CD4-positive, alpha-beta T cell treated with Interleukin-12 subunit alpha and Interleukin-12 subunit beta, for 1 hour (primary cell): ENCODE data around the gene ATG16L2.
A peak's percentile ranks its signal among the peaks of the same experiment; 100 is the strongest.

Source experiments
- DNase-seq: peaks from one replicate; pipeline ENCODE4 v3.0.0-alpha.2; 2020

Gene ATG16L2

GRCh38 chr11:72814286-72815109, at the start of gene ATG16L2:
ATG16L2 (plus strand) TSS chr11:72814411; CDS start chr11:72814446, 35 bp downstream.
- DNase-seq, result peak; percentile 91

- no peak for DNase-seq
These were observed 49.7 kb upstream of the ATG16L2 start for GRCh38 chr11:72764503-72764902.

GRCh38 chr11:72766152-72766902, 47.9 kb upstream of the ATG16L2 start:
- no peak for DNase-seq

GRCh38 chr11:72767203-72768062, 46.8 kb upstream of the ATG16L2 start:
- no peak for DNase-seq

GRCh38 chr11:72768581-72768980, 45.6 kb upstream of the ATG16L2 start:
- no peak for DNase-seq

GRCh38 chr11:72769680-72770079, 44.5 kb upstream of the ATG16L2 start:
- no peak for DNase-seq

GRCh38 chr11:72770799-72771198, 43.4 kb upstream of the ATG16L2 start:
- DNase-seq, result no peak

- no peak for DNase-seq
These were observed 42.7 kb upstream of the ATG16L2 start for GRCh38 chr11:72771507-72771906.

- DNase-seq, result no peak
These were observed 42.2 kb upstream of the ATG16L2 start for GRCh38 chr11:72772059-72772458.

GRCh38 chr11:72773291-72773690, 40.9 kb upstream of the ATG16L2 start:
- no peak for DNase-seq

- DNase-seq, result no peak
These were observed 40.5 kb upstream of the ATG16L2 start for GRCh38 chr11:72773696-72774095.

GRCh38 chr11:72774499-72774898, 39.7 kb upstream of the ATG16L2 start:
- DNase-seq, result no peak

GRCh38 chr11:72775288-72776110, 38.7 kb upstream of the ATG16L2 start:
- no peak for DNase-seq

GRCh38 chr11:72776117-72776843, 37.9 kb upstream of the ATG16L2 start:
- DNase-seq, result no peak

GRCh38 chr11:72776844-72777754, 37.1 kb upstream of the ATG16L2 start:
- DNase-seq, result no peak

- no peak for DNase-seq
These were observed 36.4 kb upstream of the ATG16L2 start for GRCh38 chr11:72777755-72778278.

GRCh38 chr11:72778535-72779494, 35.4 kb upstream of the ATG16L2 start:
- no peak for DNase-seq

- no peak for DNase-seq
These were observed 34.6 kb upstream of the ATG16L2 start for GRCh38 chr11:72779495-72780128.
